Ovary (tissue), 3 donors: ENCODE results near the gene RAB40C.

Experiments
- CTCF ChIP-seq, 3 donors: fragments of 450-650 bp in 2 of 3; fragments of 200-600 bp in 1 of 3; IDR thresholded peaks; one replicate each; pipeline versions ENCODE4 v1.5.1 to v1.8.0; 2016 to 2022; ENCODE audit warnings: antibody characterized with exemption in 3 of 3, mild to moderate bottlenecking in 1 of 3
- EP300 ChIP-seq: sonication (generic); formaldehyde crosslinking; IDR thresholded peaks from one replicate; pipeline ENCODE4 v1.6.1; 2017; ENCODE audit warnings: antibody characterized with exemption
- POLR2A ChIP-seq: fragments of 450-650 bp; IDR thresholded peaks from one replicate; pipeline ENCODE4 v1.6.1; 2017; ENCODE audit warnings: antibody characterized with exemption, mild to moderate bottlenecking, moderate library complexity
- donor health status: DM: no; HTN: no; CAD: no.

GRCh38 chr16:593807-594206 lies 3.9 kb downstream of the RAB40C start:
- no peak for TF ChIP-seq CTCF (IDR thresholded peaks at IDR 0.05)
- no peak for TF ChIP-seq POLR2A
- TF ChIP-seq EP300, result no peak
